ENCODE measurements around the gene PREX1.

The PREX1 gene

GRCh38 chr20:48722002-48722731 is 105.6 kb downstream of the PREX1 start:
- H3K36me3 ChIP-seq (replicated peaks) = no peaks in the 10 kb centered on the region

GRCh38 chr20:48721324-48722001 is 106.3 kb downstream of the PREX1 start:
- no peaks in the 10 kb centered on the region for H3K27me3 ChIP-seq (ENCODE audit: low read depth)
- H3K4me1 ChIP-seq = no peaks in the 10 kb centered on the region
- H3K36me3 ChIP-seq (replicated peaks) = no peaks in the 10 kb centered on the region
- H3K9me3 ChIP-seq = no peaks in the 10 kb centered on the region
- no peak overlapping the region for H3K4me3 ChIP-seq
- no peak for DNase-seq (ENCODE audit: low spot score in 2 of 2)
- in situ Hi-C loops (cut with MboI; ENCODE audit: low sequenced_read_pairs) = no loop called here

More at GRCh38 chr20:48722002-48722731, 105.6 kb downstream of the PREX1 start:
- DNase-seq (ENCODE audit: low spot score in 2 of 2) = no peak
- in situ Hi-C loops (cut with MboI; ENCODE audit: low sequenced_read_pairs) = no loop called here
- H3K4me3 ChIP-seq = no peak overlapping the region
- no peaks in the 10 kb centered on the region for H3K9me3 ChIP-seq
- no peaks in the 10 kb centered on the region for H3K4me1 ChIP-seq
- H3K27me3 ChIP-seq (ENCODE audit: low read depth) = no peaks in the 10 kb centered on the region

DNA sequence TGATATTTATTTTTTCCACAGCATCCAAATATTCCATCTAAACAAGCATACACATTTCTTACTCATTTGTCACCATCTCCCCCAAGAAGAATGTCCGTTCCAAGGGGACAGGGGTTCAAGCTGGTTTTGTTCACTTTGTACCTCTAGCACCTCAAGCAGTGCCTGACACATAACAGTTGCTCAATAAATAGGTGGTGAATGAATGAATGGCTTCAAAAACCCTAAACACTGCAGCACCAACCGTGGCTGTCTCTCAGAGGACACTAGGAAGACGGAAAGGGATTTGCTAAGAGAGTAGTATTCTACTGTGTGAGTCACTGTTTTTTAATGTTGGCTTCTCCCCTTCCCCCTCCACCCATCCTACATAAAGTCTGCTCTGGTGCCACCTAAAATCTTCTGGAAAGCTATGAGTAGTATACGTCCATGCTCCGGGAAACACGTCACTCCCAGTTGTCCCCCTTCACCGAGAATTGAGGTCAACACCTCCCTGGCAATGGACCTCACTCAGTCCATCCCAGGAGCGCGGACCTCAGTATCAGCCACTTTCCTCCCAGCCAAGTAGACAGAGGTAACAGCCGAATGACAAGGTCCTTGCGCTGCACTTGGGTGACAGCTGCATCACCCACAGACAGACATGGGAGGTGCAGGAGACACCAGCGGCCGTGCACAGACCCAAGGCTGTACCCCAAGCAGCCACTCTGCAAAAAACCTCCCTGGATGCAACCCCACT is 107.4 kb downstream of the PREX1 start:
- Histone ChIP-seq H3K36me3 (replicated peaks) (no peaks in the 10 kb centered on the region), H3K4me1 (no peaks in the 10 kb centered on the region), H3K4me3 (no peak overlapping the region), H3K27me3 (ENCODE audit: low read depth) (no peaks in the 10 kb centered on the region), H3K9me3 (no peaks in the 10 kb centered on the region)
- in situ Hi-C loops (cut with MboI; ENCODE audit: low sequenced_read_pairs) = no loop called here
- no peak for DNase-seq (ENCODE audit: low spot score in 2 of 2)

GRCh38 chr20:48719598-48720255 is 108.1 kb downstream of the PREX1 start:
- H3K36me3 ChIP-seq (replicated peaks) = no peaks in the 10 kb centered on the region
- no peaks in the 10 kb centered on the region for H3K4me1 ChIP-seq
- no peaks in the 10 kb centered on the region for H3K27me3 ChIP-seq (ENCODE audit: low read depth)
- no peak for DNase-seq (ENCODE audit: low spot score in 2 of 2)
- in situ Hi-C loops (cut with MboI; ENCODE audit: low sequenced_read_pairs) = no loop called here
- no peak overlapping the region for H3K4me3 ChIP-seq
- no peaks in the 10 kb centered on the region for H3K9me3 ChIP-seq

- no peaks in the 10 kb centered on the region for H3K4me1 ChIP-seq
- H3K4me3 ChIP-seq = no peak overlapping the region
- H3K9me3 ChIP-seq = no peaks in the 10 kb centered on the region
- no peak for DNase-seq (ENCODE audit: low spot score in 2 of 2)
- in situ Hi-C loops (cut with MboI; ENCODE audit: low sequenced_read_pairs) = no loop called here
- H3K36me3 ChIP-seq (replicated peaks) = no peaks in the 10 kb centered on the region
- no peaks in the 10 kb centered on the region for H3K27me3 ChIP-seq (ENCODE audit: low read depth)
Measured at GRCh38 chr20:48718786-48719578, 108.8 kb downstream of the PREX1 start.

DNA sequence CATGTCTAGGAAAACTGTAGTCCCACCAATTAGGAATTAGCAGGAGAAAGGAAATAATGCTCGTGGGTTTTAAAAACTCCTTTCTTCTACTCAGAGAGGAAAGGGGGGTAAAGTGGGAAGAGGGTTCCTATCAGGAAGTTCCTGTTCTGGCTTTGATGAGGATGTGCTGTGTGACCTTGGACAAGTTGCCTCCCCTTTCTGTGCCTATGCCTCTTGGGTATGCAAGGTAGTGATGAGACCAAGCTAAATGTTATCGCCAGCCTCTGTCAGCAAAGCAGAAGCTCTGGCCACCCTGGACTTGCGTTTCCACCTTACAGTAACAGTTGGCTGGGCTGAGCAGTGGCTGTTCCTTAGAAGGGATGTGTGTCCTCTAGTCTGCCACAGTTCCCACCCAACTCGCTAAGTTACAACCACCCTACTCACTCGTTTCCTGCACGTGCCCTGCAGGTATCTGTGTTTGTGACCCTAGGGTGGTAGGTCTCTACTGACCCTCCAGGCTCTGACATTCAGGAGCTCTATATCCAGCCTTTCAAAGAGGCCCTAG is 110.0 kb downstream of the PREX1 start:
- Histone ChIP-seq H3K9me3 (no peaks in the 10 kb centered on the region), H3K27me3 (ENCODE audit: low read depth) (no peaks in the 10 kb centered on the region), H3K4me1 (no peaks in the 10 kb centered on the region), H3K4me3 (no peak overlapping the region), H3K36me3 (replicated peaks) (no peaks in the 10 kb centered on the region)
- no peak for DNase-seq (ENCODE audit: low spot score in 2 of 2)
- in situ Hi-C loops (cut with MboI; ENCODE audit: low sequenced_read_pairs) = no loop called here

DNA sequence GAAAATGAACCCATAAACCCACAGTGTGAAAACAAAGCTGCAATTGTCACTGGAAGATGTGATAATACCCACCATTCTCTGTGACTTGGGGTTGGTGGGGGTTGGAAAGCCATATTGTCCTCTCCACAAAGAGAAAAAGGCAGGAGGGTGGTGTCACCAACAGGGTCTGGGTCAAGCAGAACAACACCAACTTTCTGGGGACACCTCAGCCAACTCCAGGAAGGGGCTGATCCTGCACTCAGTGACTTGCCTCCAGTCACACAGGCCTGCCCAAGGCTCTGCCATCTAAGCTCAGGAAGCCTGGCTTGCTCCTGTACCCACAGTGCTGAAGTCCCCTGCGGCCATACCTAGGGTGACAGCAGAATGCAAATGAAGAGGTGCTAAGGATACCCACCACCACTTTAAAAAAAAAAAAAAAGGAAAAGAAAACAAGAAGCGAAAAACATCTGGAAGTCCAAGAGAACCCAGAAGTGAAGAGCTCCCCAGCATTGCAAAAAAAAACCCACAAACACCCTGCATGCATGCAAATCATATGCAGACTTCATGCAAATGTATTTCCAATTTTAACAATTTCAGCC is 110.6 kb downstream of the PREX1 start:
- no peaks in the 10 kb centered on the region for H3K36me3 ChIP-seq (replicated peaks)

DNA sequence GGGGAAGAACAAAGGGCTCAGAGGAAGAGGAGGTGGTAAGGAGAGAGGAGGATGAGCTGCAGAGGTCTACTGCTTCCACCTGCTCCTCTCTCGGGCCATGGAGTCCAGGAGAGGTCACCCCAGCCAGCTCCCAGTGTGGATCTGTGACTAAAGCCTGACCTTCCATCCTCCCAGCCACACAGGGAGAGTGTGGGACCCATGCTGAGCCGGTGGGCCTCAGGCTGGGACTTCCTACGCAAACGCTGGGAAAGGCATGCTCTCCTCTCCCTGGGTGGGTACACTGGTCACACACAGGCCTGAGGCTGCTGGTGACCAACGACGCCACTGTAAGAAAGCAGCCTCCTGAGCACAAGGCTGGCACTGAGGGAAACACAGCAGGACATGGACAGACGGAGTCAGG is 111.3 kb downstream of the PREX1 start:
- Histone ChIP-seq H3K27me3 (ENCODE audit: low read depth) (no peaks in the 10 kb centered on the region), H3K4me1 (no peaks in the 10 kb centered on the region), H3K9me3 (no peaks in the 10 kb centered on the region), H3K36me3 (replicated peaks) (no peaks in the 10 kb centered on the region), H3K4me3 (no peak overlapping the region)
- in situ Hi-C loops (cut with MboI; ENCODE audit: low sequenced_read_pairs) = no loop called here
- DNase-seq (ENCODE audit: low spot score in 2 of 2) = no peak

More for the DNA sequence above, 110.6 kb downstream of the PREX1 start:
- no peaks in the 10 kb centered on the region for H3K27me3 ChIP-seq (ENCODE audit: low read depth)
- in situ Hi-C loops (cut with MboI; ENCODE audit: low sequenced_read_pairs) = no loop called here
- H3K9me3 ChIP-seq = no peaks in the 10 kb centered on the region
- H3K4me1 ChIP-seq = no peaks in the 10 kb centered on the region
- no peak for DNase-seq (ENCODE audit: low spot score in 2 of 2)
- no peak overlapping the region for H3K4me3 ChIP-seq

GRCh38 chr20:48716086-48716485 is 111.7 kb downstream of the PREX1 start:
- H3K4me1 ChIP-seq = no peaks in the 10 kb centered on the region
- H3K27me3 ChIP-seq (ENCODE audit: low read depth) = no peaks in the 10 kb centered on the region
- in situ Hi-C loops (cut with MboI; ENCODE audit: low sequenced_read_pairs) = no loop called here
- no peaks in the 10 kb centered on the region for H3K9me3 ChIP-seq
- no peak for DNase-seq (ENCODE audit: low spot score in 2 of 2)
- no peaks in the 10 kb centered on the region for H3K36me3 ChIP-seq (replicated peaks)
- no peak overlapping the region for H3K4me3 ChIP-seq

DNA sequence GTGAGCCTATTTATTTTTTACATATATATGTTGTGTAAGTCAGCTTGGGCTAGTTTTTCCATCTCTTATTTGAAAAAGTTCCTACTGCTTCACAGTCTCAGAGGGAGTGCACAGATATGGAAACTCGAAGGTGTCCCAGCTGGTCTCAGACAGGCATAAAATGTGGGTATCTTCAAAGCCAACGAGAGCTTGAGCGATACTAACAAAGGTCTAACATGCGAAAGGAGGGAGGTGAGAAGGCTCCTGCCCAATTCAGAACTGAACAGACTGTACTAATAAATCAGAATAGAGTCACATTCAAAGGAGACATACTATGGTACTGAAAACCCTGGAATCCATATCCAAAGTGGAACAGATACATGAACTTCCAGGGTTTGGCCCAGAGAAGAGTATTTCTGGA is 113.0 kb downstream of the PREX1 start:
- Histone ChIP-seq H3K4me3 (no peak overlapping the region), H3K36me3 (replicated peaks) (no peaks in the 10 kb centered on the region), H3K4me1 (no peaks in the 10 kb centered on the region), H3K27me3 (ENCODE audit: low read depth) (no peaks in the 10 kb centered on the region), H3K9me3 (no peaks in the 10 kb centered on the region)
- in situ Hi-C loops (cut with MboI; ENCODE audit: low sequenced_read_pairs) = no loop called here
- no peak for DNase-seq (ENCODE audit: low spot score in 2 of 2)

GRCh38 chr20:48711696-48712464 is 115.9 kb downstream of the PREX1 start:
- no peak for DNase-seq (ENCODE audit: low spot score in 2 of 2)
- Histone ChIP-seq H3K27me3 (ENCODE audit: low read depth) (no peaks in the 10 kb centered on the region), H3K4me3 (no peak overlapping the region), H3K9me3 (no peaks in the 10 kb centered on the region), H3K4me1 (no peaks in the 10 kb centered on the region), H3K36me3 (replicated peaks) (no peaks in the 10 kb centered on the region)
- in situ Hi-C loops (cut with MboI; ENCODE audit: low sequenced_read_pairs) = no loop called here

- Histone ChIP-seq H3K4me1 (no peaks in the 10 kb centered on the region), H3K36me3 (replicated peaks) (no peaks in the 10 kb centered on the region), H3K4me3 (no peak overlapping the region), H3K27me3 (ENCODE audit: low read depth) (no peaks in the 10 kb centered on the region), H3K9me3 (no peaks in the 10 kb centered on the region)
- in situ Hi-C loops (cut with MboI; ENCODE audit: low sequenced_read_pairs) = no loop called here
- no peak for DNase-seq (ENCODE audit: low spot score in 2 of 2)
Measured at GRCh38 chr20:48711044-48711428, 116.8 kb downstream of the PREX1 start.

Measured in HAP-1 (cell line).